ENCODE results near the gene DOCK4.

DNA sequence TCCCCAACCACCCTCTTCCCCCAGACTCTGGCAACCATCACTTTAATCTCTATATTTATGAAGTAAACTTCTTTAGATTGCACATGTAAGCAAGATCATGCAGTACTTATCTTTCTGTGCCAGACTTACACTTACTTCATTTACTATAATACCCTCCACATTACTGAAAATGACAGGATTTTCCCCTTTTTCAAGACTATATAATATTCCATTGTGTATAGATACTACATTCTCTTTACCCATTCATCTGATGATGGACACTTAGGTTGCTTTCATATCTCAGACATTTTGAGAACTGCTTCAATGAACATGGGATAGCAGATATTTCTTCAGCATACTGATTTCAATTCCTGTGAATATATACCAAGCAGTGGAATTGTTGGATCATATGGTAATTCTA, 4.4 kb downstream of the DOCK4 start:
- TF ChIP-seq JUN (CRISPR knock-in tag; IDR thresholded peaks at IDR 0.05) (no peak), OVOL2 (CRISPR knock-in tag; IDR thresholded peaks at IDR 0.05; ENCODE audit: borderline replicate concordance) (no peak), TEAD4 (CRISPR knock-in tag; IDR thresholded peaks at IDR 0.05) (no peak)
- TF ChIP-seq, protein P1, sequence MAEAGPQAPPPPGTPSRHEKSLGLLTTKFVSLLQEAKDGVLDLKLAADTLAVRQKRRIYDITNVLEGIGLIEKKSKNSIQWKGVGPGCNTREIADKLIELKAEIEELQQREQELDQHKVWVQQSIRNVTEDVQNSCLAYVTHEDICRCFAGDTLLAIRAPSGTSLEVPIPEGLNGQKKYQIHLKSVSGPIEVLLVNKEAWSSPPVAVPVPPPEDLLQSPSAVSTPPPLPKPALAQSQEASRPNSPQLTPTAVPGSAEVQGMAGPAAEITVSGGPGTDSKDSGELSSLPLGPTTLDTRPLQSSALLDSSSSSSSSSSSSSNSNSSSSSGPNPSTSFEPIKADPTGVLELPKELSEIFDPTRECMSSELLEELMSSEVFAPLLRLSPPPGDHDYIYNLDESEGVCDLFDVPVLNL (CRISPR knock-in tag; IDR thresholded peaks at IDR 0.05; ENCODE audit: borderline replicate concordance, low read depth) = no peak
- TF ChIP-seq, protein P2, sequence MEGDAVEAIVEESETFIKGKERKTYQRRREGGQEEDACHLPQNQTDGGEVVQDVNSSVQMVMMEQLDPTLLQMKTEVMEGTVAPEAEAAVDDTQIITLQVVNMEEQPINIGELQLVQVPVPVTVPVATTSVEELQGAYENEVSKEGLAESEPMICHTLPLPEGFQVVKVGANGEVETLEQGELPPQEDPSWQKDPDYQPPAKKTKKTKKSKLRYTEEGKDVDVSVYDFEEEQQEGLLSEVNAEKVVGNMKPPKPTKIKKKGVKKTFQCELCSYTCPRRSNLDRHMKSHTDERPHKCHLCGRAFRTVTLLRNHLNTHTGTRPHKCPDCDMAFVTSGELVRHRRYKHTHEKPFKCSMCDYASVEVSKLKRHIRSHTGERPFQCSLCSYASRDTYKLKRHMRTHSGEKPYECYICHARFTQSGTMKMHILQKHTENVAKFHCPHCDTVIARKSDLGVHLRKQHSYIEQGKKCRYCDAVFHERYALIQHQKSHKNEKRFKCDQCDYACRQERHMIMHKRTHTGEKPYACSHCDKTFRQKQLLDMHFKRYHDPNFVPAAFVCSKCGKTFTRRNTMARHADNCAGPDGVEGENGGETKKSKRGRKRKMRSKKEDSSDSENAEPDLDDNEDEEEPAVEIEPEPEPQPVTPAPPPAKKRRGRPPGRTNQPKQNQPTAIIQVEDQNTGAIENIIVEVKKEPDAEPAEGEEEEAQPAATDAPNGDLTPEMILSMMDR (IDR thresholded peaks at IDR 0.05) = no peak
- TF ChIP-seq, protein P3, sequence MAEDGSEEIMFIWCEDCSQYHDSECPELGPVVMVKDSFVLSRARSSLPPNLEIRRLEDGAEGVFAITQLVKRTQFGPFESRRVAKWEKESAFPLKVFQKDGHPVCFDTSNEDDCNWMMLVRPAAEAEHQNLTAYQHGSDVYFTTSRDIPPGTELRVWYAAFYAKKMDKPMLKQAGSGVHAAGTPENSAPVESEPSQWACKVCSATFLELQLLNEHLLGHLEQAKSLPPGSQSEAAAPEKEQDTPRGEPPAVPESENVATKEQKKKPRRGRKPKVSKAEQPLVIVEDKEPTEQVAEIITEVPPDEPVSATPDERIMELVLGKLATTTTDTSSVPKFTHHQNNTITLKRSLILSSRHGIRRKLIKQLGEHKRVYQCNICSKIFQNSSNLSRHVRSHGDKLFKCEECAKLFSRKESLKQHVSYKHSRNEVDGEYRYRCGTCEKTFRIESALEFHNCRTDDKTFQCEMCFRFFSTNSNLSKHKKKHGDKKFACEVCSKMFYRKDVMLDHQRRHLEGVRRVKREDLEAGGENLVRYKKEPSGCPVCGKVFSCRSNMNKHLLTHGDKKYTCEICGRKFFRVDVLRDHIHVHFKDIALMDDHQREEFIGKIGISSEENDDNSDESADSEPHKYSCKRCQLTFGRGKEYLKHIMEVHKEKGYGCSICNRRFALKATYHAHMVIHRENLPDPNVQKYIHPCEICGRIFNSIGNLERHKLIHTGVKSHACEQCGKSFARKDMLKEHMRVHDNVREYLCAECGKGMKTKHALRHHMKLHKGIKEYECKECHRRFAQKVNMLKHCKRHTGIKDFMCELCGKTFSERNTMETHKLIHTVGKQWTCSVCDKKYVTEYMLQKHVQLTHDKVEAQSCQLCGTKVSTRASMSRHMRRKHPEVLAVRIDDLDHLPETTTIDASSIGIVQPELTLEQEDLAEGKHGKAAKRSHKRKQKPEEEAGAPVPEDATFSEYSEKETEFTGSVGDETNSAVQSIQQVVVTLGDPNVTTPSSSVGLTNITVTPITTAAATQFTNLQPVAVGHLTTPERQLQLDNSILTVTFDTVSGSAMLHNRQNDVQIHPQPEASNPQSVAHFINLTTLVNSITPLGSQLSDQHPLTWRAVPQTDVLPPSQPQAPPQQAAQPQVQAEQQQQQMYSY (CRISPR knock-in tag; IDR thresholded peaks at IDR 0.05) = no peak
